ENCODE results near the gene PCSK1. TPM values are rescaled to one million over a fixed set of nuclear protein-coding genes. Genes with fewer than 3 reads are reported as not detected.

PCSK1 gene
- total RNA-seq, 1 donor from 2014 or later = 0.38 TPM

GRCh38 chr5:96440185-96440538, 7.1 kb upstream of the PCSK1 start:
- TF ChIP-seq CTCF (IDR thresholded peaks at IDR 0.05; ENCODE audit: borderline replicate concordance) = no peak
- intact Hi-C loops (cut with micrococcal nuclease) = no loop called here
- DNase-seq = no peak

GRCh38 chr5:96439477-96440184, 6.6 kb upstream of the PCSK1 start:
- no peaks in the 10 kb centered on the region for H3K36me3 ChIP-seq
- H3K4me3 ChIP-seq = no peak overlapping the region
- peaks cover 39% of the 10 kb centered on the region for H3K27me3 ChIP-seq (ENCODE audit: low read depth)
- no peak overlapping the region for H3K27ac ChIP-seq (replicated peaks)
- H3K4me1 ChIP-seq = peaks cover 2% of the 10 kb centered on the region
- DNase-seq = no peak
- H3K9me3 ChIP-seq (replicated peaks) = no peaks in the 10 kb centered on the region
- TF ChIP-seq CTCF (IDR thresholded peaks at IDR 0.05; ENCODE audit: borderline replicate concordance) = no peak
- intact Hi-C loops (cut with micrococcal nuclease) = no loop called here

More at GRCh38 chr5:96440185-96440538, 7.1 kb upstream of the PCSK1 start:
- Histone ChIP-seq H3K4me1 (no peaks in the 10 kb centered on the region), H3K36me3 (no peaks in the 10 kb centered on the region), H3K27ac (replicated peaks) (no peak overlapping the region), H3K4me3 (no peak overlapping the region), H3K27me3 (ENCODE audit: low read depth) (peaks cover 34% of the 10 kb centered on the region), H3K9me3 (replicated peaks) (no peaks in the 10 kb centered on the region)

GRCh38 chr5:96434201-96434645, 1.2 kb upstream of the PCSK1 start:
- Histone ChIP-seq H3K27me3 (ENCODE audit: low read depth) (peaks cover 79% of the 10 kb centered on the region), H3K4me1 (peaks cover 36% of the 10 kb centered on the region), H3K36me3 (no peaks in the 10 kb centered on the region), H3K9me3 (replicated peaks) (no peaks in the 10 kb centered on the region), H3K4me3 (no peak overlapping the region), H3K27ac (replicated peaks) (no peak overlapping the region)
- no peak for TF ChIP-seq CTCF (IDR thresholded peaks at IDR 0.05; ENCODE audit: borderline replicate concordance)
- DNase-seq = peak; percentile 53
- intact Hi-C loops (cut with micrococcal nuclease) = no loop called here

GRCh38 chr5:96432216-96433065, 607 bp downstream of the PCSK1 start:
- TF ChIP-seq CTCF (IDR thresholded peaks at IDR 0.05; ENCODE audit: borderline replicate concordance) = no peak
- H3K27ac ChIP-seq (replicated peaks) = no peak overlapping the region
- H3K9me3 ChIP-seq (replicated peaks) = no peaks in the 10 kb centered on the region
- DNase-seq = no peak
- peak overlapping the region; percentile 41 for H3K4me3 ChIP-seq
- H3K27me3 ChIP-seq (ENCODE audit: low read depth) = peaks cover 85% of the 10 kb centered on the region
- H3K36me3 ChIP-seq = no peaks in the 10 kb centered on the region
- peaks cover 36% of the 10 kb centered on the region for H3K4me1 ChIP-seq
- intact Hi-C loops (cut with micrococcal nuclease) = no loop called here

- Histone ChIP-seq H3K4me3 (peak overlapping the region; percentile 41), H3K27ac (replicated peaks) (no peak overlapping the region), H3K27me3 (ENCODE audit: low read depth) (peaks cover 76% of the 10 kb centered on the region), H3K36me3 (no peaks in the 10 kb centered on the region), H3K9me3 (replicated peaks) (no peaks in the 10 kb centered on the region), H3K4me1 (peaks cover 36% of the 10 kb centered on the region)
- no peak for TF ChIP-seq CTCF (IDR thresholded peaks at IDR 0.05; ENCODE audit: borderline replicate concordance)
- DNase-seq = no peak
- intact Hi-C loops (cut with micrococcal nuclease) = no loop called here
These were observed 1.5 kb downstream of the PCSK1 start for GRCh38 chr5:96431376-96432187.

Measured in left ventricle myocardium inferior (tissue), 1 donor.